GM21367 (cell line): ENCODE results near the gene DEPDC5.
A peak's percentile ranks its signal among the peaks of the same experiment; 100 is the strongest.
"Not testable (repeated sequence)": the region's sequence is repeated elsewhere in the genome, so short reads cannot be mapped to it uniquely, and the experiment has no call there.

Experiments used
- ATAC-seq: cut with Tn5 transposase; IDR thresholded peaks from one replicate; pipeline ENCODE4 v1.9.1; 2021; ENCODE audit not compliant: unreplicated experiment

Gene DEPDC5

GRCh38 chr22:31748490-31748889, 5.3 kb upstream of the DEPDC5 start:
- no peak for ATAC-seq

- peak; percentile 40 for ATAC-seq
Measured at GRCh38 chr22:31749636-31750364, 4.0 kb upstream of the DEPDC5 start, which contains the start of gene PRR14L. PRR14L (minus strand) TSS chr22:31750132; CDS start chr22:31738860, 11,272 bp downstream.

GRCh38 chr22:31750365-31751284, 3.2 kb upstream of the DEPDC5 start:
- no peak for ATAC-seq

GRCh38 chr22:31752096-31752847, 1.5 kb upstream of the DEPDC5 start:
- no peak for ATAC-seq

- ATAC-seq = peak; percentile 11
Measured at GRCh38 chr22:31753005-31753633, 700 bp upstream of the DEPDC5 start.

- no peak for ATAC-seq
Measured at GRCh38 chr22:31754813-31755212, 994 bp downstream of the DEPDC5 start.

- no peak for ATAC-seq
Measured at GRCh38 chr22:31757265-31757664, 3.4 kb downstream of the DEPDC5 start.

- not testable (repeated sequence) for ATAC-seq
Measured at GRCh38 chr22:31758860-31759259, 5.0 kb downstream of the DEPDC5 start.

- ATAC-seq = no peak
Measured at GRCh38 chr22:31764785-31765184, 11.0 kb downstream of the DEPDC5 start.

- no peak for ATAC-seq
Measured at GRCh38 chr22:31768422-31769059, 14.7 kb downstream of the DEPDC5 start.

GRCh38 chr22:31773416-31773815, 19.6 kb downstream of the DEPDC5 start:
- no peak for ATAC-seq

GRCh38 chr22:31776231-31776630, 22.4 kb downstream of the DEPDC5 start:
- ATAC-seq = no peak

GRCh38 chr22:31789803-31790202, 36.0 kb downstream of the DEPDC5 start:
- ATAC-seq = no peak

- no peak for ATAC-seq
Measured at GRCh38 chr22:31790240-31790639, 36.4 kb downstream of the DEPDC5 start.

- not testable (repeated sequence) for ATAC-seq
Measured at GRCh38 chr22:31799358-31799757, 45.5 kb downstream of the DEPDC5 start.

GRCh38 chr22:31800065-31800464, 46.2 kb downstream of the DEPDC5 start:
- ATAC-seq = no peak

- ATAC-seq = not testable (repeated sequence)
Measured at GRCh38 chr22:31800861-31801260, 47.0 kb downstream of the DEPDC5 start.

GRCh38 chr22:31802575-31802974, 48.8 kb downstream of the DEPDC5 start:
- no peak for ATAC-seq

GRCh38 chr22:31806751-31807150, 52.9 kb downstream of the DEPDC5 start:
- ATAC-seq = no peak

- ATAC-seq = no peak
Measured at GRCh38 chr22:31812977-31813605, 59.3 kb downstream of the DEPDC5 start.
